HEK293 (cell line): ENCODE measurements around the gene TGM6.

ENCODE experiments used
- BCL11A ChIP-seq: fragments of 450-650 bp; formaldehyde crosslinking; IDR thresholded peaks from 2 replicates; pipeline ENCODE4 v1.5.1; 2016; ENCODE audit warnings: low read depth, missing biosample characterization, missing genetic modification characterization
- KLF10 ChIP-seq: fragments of 450-650 bp; IDR thresholded peaks from 2 replicates; pipeline ENCODE4 v1.5.1; 2018; ENCODE audit warnings: missing biosample characterization, mild to moderate bottlenecking, missing genetic modification characterization
- KLF16 ChIP-seq: fragments of 450-650 bp; formaldehyde crosslinking; IDR thresholded peaks from 2 replicates; pipeline ENCODE4 v1.5.1; 2017; ENCODE audit warnings: missing biosample characterization, missing genetic modification characterization
- KLF9 ChIP-seq: fragments of 450-650 bp; formaldehyde crosslinking; IDR thresholded peaks from 2 replicates; pipeline ENCODE4 v1.5.1; 2016; ENCODE audit warnings: missing biosample characterization, missing genetic modification characterization, low read depth
- PRDM10 ChIP-seq: fragments of 450-650 bp; formaldehyde crosslinking; IDR thresholded peaks from 2 replicates; pipeline ENCODE4 v1.5.1; 2016; ENCODE audit warnings: missing biosample characterization, missing genetic modification characterization
- SP7 ChIP-seq: fragments of 450-650 bp; formaldehyde crosslinking; IDR thresholded peaks from 2 replicates; pipeline ENCODE4 v1.5.1; 2016; ENCODE audit warnings: missing biosample characterization, missing genetic modification characterization
- WT1 ChIP-seq: fragments of 450-650 bp; formaldehyde crosslinking; IDR thresholded peaks from 2 replicates; pipeline ENCODE4 v1.5.1; 2016; ENCODE audit warnings: missing biosample characterization, missing genetic modification characterization
- ZBTB10 ChIP-seq: fragments of 450-650 bp; formaldehyde crosslinking; IDR thresholded peaks from 2 replicates; pipeline ENCODE4 v1.5.1; 2016; ENCODE audit warnings: missing biosample characterization, missing genetic modification characterization
- ZFHX2 ChIP-seq: fragments of 450-650 bp; formaldehyde crosslinking; conservative IDR thresholded peaks from 2 replicates; pipeline ENCODE4 v1.5.1; 2016; ENCODE audit warnings: missing biosample characterization, missing genetic modification characterization
- ZFP3 ChIP-seq: fragments of 450-650 bp; formaldehyde crosslinking; IDR thresholded peaks from 2 replicates; pipeline ENCODE4 v1.5.1; 2016; ENCODE audit warnings: low read depth, missing biosample characterization, missing genetic modification characterization
- ZFP69B ChIP-seq: fragments of 450-650 bp; formaldehyde crosslinking; IDR thresholded peaks from 2 replicates; pipeline ENCODE4 v1.5.1; 2016; ENCODE audit warnings: missing biosample characterization, missing genetic modification characterization
- ZNF10 ChIP-seq: fragments of 450-650 bp; formaldehyde crosslinking; IDR thresholded peaks from 2 replicates; pipeline ENCODE4 v1.5.1; 2017; ENCODE audit warnings: missing biosample characterization, missing genetic modification characterization
- ZNF202 ChIP-seq: fragments of 450-650 bp; formaldehyde crosslinking; IDR thresholded peaks from 2 replicates; pipeline ENCODE4 v1.5.1; 2016; ENCODE audit warnings: missing biosample characterization, missing genetic modification characterization, borderline replicate concordance
- ZNF221 ChIP-seq: fragments of 450-650 bp; formaldehyde crosslinking; IDR thresholded peaks from 2 replicates; pipeline ENCODE4 v1.5.1; 2017; ENCODE audit warnings: missing biosample characterization, missing genetic modification characterization, borderline replicate concordance
- ZNF239 ChIP-seq: fragments of 450-650 bp; formaldehyde crosslinking; IDR thresholded peaks from 2 replicates; pipeline ENCODE4 v1.5.1; 2016; ENCODE audit warnings: missing biosample characterization, missing genetic modification characterization
- ZNF324 ChIP-seq: fragments of 450-650 bp; formaldehyde crosslinking; IDR thresholded peaks from 2 replicates; pipeline ENCODE4 v1.5.1; 2016; ENCODE audit warnings: missing biosample characterization, missing genetic modification characterization
- ZNF394 ChIP-seq: fragments of 450-650 bp; formaldehyde crosslinking; IDR thresholded peaks from 2 replicates; pipeline ENCODE4 v1.5.1; 2016; ENCODE audit warnings: missing biosample characterization, missing genetic modification characterization, mild to moderate bottlenecking, moderate library complexity, borderline replicate concordance
- ZNF501 ChIP-seq: fragments of 450-650 bp; formaldehyde crosslinking; IDR thresholded peaks from 2 replicates; pipeline ENCODE4 v1.5.1; 2016; ENCODE audit warnings: missing biosample characterization, missing genetic modification characterization
- ZNF555 ChIP-seq: fragments of 450-650 bp; formaldehyde crosslinking; conservative IDR thresholded peaks from 2 replicates; pipeline ENCODE4 v1.5.1; 2017; ENCODE audit warnings: missing biosample characterization, mild to moderate bottlenecking, missing genetic modification characterization, inconsistent platforms
- ZNF610 ChIP-seq: fragments of 450-650 bp; formaldehyde crosslinking; IDR thresholded peaks from 2 replicates; pipeline ENCODE4 v1.5.1; 2016; ENCODE audit warnings: missing biosample characterization, missing genetic modification characterization, borderline replicate concordance
- ZNF623 ChIP-seq: fragments of 450-650 bp; formaldehyde crosslinking; IDR thresholded peaks from 2 replicates; pipeline ENCODE4 v1.5.1; 2016; ENCODE audit warnings: missing biosample characterization, missing genetic modification characterization
- ZNF707 ChIP-seq: fragments of 450-650 bp; formaldehyde crosslinking; IDR thresholded peaks from 2 replicates; pipeline ENCODE4 v1.5.1; 2016; ENCODE audit warnings: missing biosample characterization, missing genetic modification characterization
- ZNF785 ChIP-seq: fragments of 450-650 bp; formaldehyde crosslinking; IDR thresholded peaks from 2 replicates; pipeline ENCODE4 v1.5.1; 2016; ENCODE audit warnings: missing biosample characterization, missing genetic modification characterization
- ZSCAN5A ChIP-seq: fragments of 450-650 bp; formaldehyde crosslinking; IDR thresholded peaks from 2 replicates; pipeline ENCODE4 v1.5.1; 2016; ENCODE audit warnings: missing biosample characterization, missing genetic modification characterization
- TF ChIP-seq, protein P1 (sequence below): fragments of 450-650 bp; formaldehyde crosslinking; IDR thresholded peaks from 2 replicates; pipeline ENCODE4 v1.5.1; 2017; ENCODE audit warnings: missing biosample characterization, missing genetic modification characterization
- TF ChIP-seq, protein P2 (sequence below): fragments of 450-650 bp; formaldehyde crosslinking; IDR thresholded peaks from 2 replicates; pipeline ENCODE4 v1.5.1; 2016; ENCODE audit warnings: missing biosample characterization, missing genetic modification characterization
- TF ChIP-seq, protein P3 (sequence below): fragments of 450-650 bp; formaldehyde crosslinking; IDR thresholded peaks from 2 replicates; pipeline ENCODE4 v1.5.1; 2016; ENCODE audit warnings: missing biosample characterization, missing genetic modification characterization

The TGM6 gene

GRCh38 chr20:2470423-2471193, 89.9 kb downstream of the TGM6 start, which contains the start of gene SNRPB (continued):
- TF ChIP-seq, protein P1, sequence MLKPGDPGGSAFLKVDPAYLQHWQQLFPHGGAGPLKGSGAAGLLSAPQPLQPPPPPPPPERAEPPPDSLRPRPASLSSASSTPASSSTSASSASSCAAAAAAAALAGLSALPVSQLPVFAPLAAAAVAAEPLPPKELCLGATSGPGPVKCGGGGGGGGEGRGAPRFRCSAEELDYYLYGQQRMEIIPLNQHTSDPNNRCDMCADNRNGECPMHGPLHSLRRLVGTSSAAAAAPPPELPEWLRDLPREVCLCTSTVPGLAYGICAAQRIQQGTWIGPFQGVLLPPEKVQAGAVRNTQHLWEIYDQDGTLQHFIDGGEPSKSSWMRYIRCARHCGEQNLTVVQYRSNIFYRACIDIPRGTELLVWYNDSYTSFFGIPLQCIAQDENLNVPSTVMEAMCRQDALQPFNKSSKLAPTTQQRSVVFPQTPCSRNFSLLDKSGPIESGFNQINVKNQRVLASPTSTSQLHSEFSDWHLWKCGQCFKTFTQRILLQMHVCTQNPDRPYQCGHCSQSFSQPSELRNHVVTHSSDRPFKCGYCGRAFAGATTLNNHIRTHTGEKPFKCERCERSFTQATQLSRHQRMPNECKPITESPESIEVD (tag by site-specific recombination), result no peak; the same call in 1 of the 2 replicates
- no peak for TF ChIP-seq ZNF785
- TF ChIP-seq ZNF623, result peak; percentile 29; the same call in 1 of the 2 replicates
- TF ChIP-seq KLF9 (tag by site-specific recombination), result peak; percentile 67
- TF ChIP-seq, protein P2, sequence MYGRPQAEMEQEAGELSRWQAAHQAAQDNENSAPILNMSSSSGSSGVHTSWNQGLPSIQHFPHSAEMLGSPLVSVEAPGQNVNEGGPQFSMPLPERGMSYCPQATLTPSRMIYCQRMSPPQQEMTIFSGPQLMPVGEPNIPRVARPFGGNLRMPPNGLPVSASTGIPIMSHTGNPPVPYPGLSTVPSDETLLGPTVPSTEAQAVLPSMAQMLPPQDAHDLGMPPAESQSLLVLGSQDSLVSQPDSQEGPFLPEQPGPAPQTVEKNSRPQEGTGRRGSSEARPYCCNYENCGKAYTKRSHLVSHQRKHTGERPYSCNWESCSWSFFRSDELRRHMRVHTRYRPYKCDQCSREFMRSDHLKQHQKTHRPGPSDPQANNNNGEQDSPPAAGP (tag by site-specific recombination), result peak; percentile 95
- peak; percentile 86 for TF ChIP-seq ZNF394 (tag by site-specific recombination)
- TF ChIP-seq PRDM10 (tag by site-specific recombination), result peak; percentile 76
- peak; percentile 20; the same call in 1 of the 2 replicates for TF ChIP-seq ZNF707
- peak; percentile 61; the same call in 1 of the 2 replicates for TF ChIP-seq KLF10
- TF ChIP-seq ZNF610 (tag by site-specific recombination), result peak; percentile 64
- no peak for TF ChIP-seq ZBTB10 (tag by site-specific recombination)
- TF ChIP-seq ZNF202 (tag by site-specific recombination), result no peak
- TF ChIP-seq ZSCAN5A (tag by site-specific recombination), result peak; percentile 98
- TF ChIP-seq SP7 (tag by site-specific recombination), result peak; percentile 95
- TF ChIP-seq ZNF324 (tag by site-specific recombination), result peak; percentile 96; the same call in 1 of the 2 replicates
- TF ChIP-seq, protein P3, sequence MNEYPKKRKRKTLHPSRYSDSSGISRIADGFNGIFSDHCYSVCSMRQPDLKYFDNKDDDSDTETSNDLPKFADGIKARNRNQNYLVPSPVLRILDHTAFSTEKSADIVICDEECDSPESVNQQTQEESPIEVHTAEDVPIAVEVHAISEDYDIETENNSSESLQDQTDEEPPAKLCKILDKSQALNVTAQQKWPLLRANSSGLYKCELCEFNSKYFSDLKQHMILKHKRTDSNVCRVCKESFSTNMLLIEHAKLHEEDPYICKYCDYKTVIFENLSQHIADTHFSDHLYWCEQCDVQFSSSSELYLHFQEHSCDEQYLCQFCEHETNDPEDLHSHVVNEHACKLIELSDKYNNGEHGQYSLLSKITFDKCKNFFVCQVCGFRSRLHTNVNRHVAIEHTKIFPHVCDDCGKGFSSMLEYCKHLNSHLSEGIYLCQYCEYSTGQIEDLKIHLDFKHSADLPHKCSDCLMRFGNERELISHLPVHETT (tag by site-specific recombination), result peak; percentile 91
- peak; percentile 86 for TF ChIP-seq ZFP69B (tag by site-specific recombination)
- peak; percentile 92 for TF ChIP-seq ZNF501 (tag by site-specific recombination)
- TF ChIP-seq KLF16, result peak; percentile 52; the same call in 1 of the 2 replicates
- TF ChIP-seq ZNF239 (tag by site-specific recombination), result peak; percentile 81
- no peak for TF ChIP-seq ZNF10 (tag by site-specific recombination)
- TF ChIP-seq ZNF221 (tag by site-specific recombination), result no peak
- peak; percentile 53; the same call in 1 of the 2 replicates for TF ChIP-seq ZFHX2 (tag by site-specific recombination)
- TF ChIP-seq WT1 (tag by site-specific recombination), result peak; percentile 56
- TF ChIP-seq BCL11A (tag by site-specific recombination), result no peak
- no peak for TF ChIP-seq ZFP3
- TF ChIP-seq ZNF555 (tag by site-specific recombination), result no peak
